PC-9 (cell line): ENCODE data around the gene SLC25A21. TPM values are rescaled to one million over a fixed set of nuclear protein-coding genes. Genes with fewer than 3 reads are reported as not detected.

Source experiments
- BruUV-seq: library from RNA; stranded (reverse); fragments of 400-500 nt; replicated peaks from 2 replicates; lab custom pipeline; 2021; lab: Mats Ljungman, UMichigan
- CTCF ChIA-PET: fragments of 300-600 bp; sonication (Branson Sonifier 250); formaldehyde crosslinking; loops from one replicate; lab custom pipeline; 2022; ENCODE audit warnings: antibody characterized with exemption; lab: Charles Lee
- POLR2A ChIA-PET: fragments of 300-600 bp; sonication (Branson Sonifier 250); formaldehyde crosslinking; loops from one replicate; lab custom pipeline; 2022; ENCODE audit warnings: antibody characterized with exemption; ENCODE audit not compliant: unreplicated experiment; lab: Charles Lee
- DNase-seq, 2 experiments: peaks; one replicate each; pipeline versions ENCODE4 v3.0.0 to v3.0.0-alpha.2; 2015 to 2022; ENCODE audit warnings: mixed read lengths in 1 of 2
- H2AFZ ChIP-seq: fragments of 200-600 bp; sonication (generic); 2 replicates; pipeline ENCODE4 v1.8.1; 2017; ENCODE audit warnings: antibody characterized with exemption
- H3F3A ChIP-seq: fragments of 200-600 bp; sonication (generic); 2 replicates; pipeline ENCODE4 v1.8.1; 2017; ENCODE audit warnings: antibody characterized with exemption, mild to moderate bottlenecking, low read depth; ENCODE audit not compliant: insufficient read depth
- H3K27ac ChIP-seq: fragments of 200-600 bp; sonication (generic); 2 replicates; pipeline ENCODE4 v1.6.1; 2016; ENCODE audit warnings: mixed run types
- H3K27me3 ChIP-seq: fragments of 200-600 bp; sonication (generic); 2 replicates; pipeline ENCODE4 v1.6.1; 2016; ENCODE audit warnings: low read depth, mixed run types; ENCODE audit not compliant: insufficient read depth
- H3K36me3 ChIP-seq: fragments of 200-600 bp; sonication (generic); 2 replicates; pipeline ENCODE4 v1.6.1; 2016; ENCODE audit warnings: low read depth, mixed run types
- H3K4me1 ChIP-seq: fragments of 200-600 bp; sonication (generic); replicated peaks from 2 replicates; pipeline ENCODE4 v1.6.1; 2016; ENCODE audit warnings: mixed run types; ENCODE audit not compliant: insufficient read depth
- H3K4me2 ChIP-seq: fragments of 200-600 bp; sonication (generic); 2 replicates; pipeline ENCODE4 v1.6.1; 2017; ENCODE audit warnings: mixed run types
- H3K4me3 ChIP-seq: fragments of 200-600 bp; sonication (generic); 2 replicates; pipeline ENCODE4 v1.6.1; 2016; ENCODE audit warnings: mixed run types
- H3K79me2 ChIP-seq: fragments of 200-600 bp; sonication (generic); 2 replicates; pipeline ENCODE4 v1.6.1; 2017; ENCODE audit warnings: low read depth, mixed run types
- H3K9me2 ChIP-seq: fragments of 200-600 bp; sonication (generic); 2 replicates; pipeline ENCODE4 v1.8.1; 2017; ENCODE audit warnings: mild to moderate bottlenecking; ENCODE audit not compliant: insufficient read depth
- H3K9me3 ChIP-seq: fragments of 200-600 bp; sonication (generic); 2 replicates; pipeline ENCODE4 v1.8.1; 2016; ENCODE audit warnings: low read depth; ENCODE audit not compliant: insufficient read depth
- H4K20me1 ChIP-seq: fragments of 200-600 bp; sonication (generic); 2 replicates; pipeline ENCODE4 v1.8.1; 2017; ENCODE audit not compliant: insufficient read depth
- EZH2 ChIP-seq: fragments of 200-600 bp; sonication (generic); IDR thresholded peaks from 2 replicates; pipeline ENCODE4 v1.8.0; 2017; ENCODE audit warnings: antibody characterized with exemption, low read depth
- intact Hi-C: fragments of 100-400 bp; cut with micrococcal nuclease; formaldehyde crosslinking; loops from one replicate; pipeline ENCODE4 v1.10.0; 2022; ENCODE audit not compliant: unreplicated experiment
- total RNA-seq: library from RNA; stranded (reverse); gene quantifications from 2 replicates; pipeline ENCODE4 v1.2.3, GENCODE V29; 2021
- TF ChIP-seq, protein P1 (sequence below): fragments of 200-600 bp; sonication (generic); conservative IDR thresholded peaks from 2 replicates; pipeline ENCODE4 v1.6.1; 2017; ENCODE audit warnings: mixed run types, antibody characterized with exemption, mild to moderate bottlenecking, moderate library complexity

The SLC25A21 gene
- total RNA-seq, 1 experiment from 2014 or later, result 3.2 TPM

DNA sequence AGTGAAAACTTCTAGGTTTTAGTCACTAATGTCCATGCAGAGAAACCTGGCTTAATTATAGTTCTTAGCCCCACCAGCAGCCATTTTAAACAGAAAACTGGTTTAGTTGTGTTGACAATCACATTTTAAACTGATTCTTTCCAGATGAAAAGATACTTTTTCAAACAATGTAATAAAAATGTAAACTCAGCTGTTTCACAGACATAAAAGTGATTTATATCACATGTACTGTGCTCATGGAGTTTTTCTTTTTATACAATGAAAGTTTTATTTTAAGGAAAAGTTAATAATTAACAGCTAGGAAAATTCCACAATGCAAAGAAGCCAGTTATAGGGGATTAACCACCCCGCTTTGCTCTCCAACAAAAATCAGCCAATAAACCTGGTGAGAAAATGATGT lies 381.0 kb downstream of the SLC25A21 start:
- ChIA-PET CTCF (no interaction called here), POLR2A (no interaction called here)
- no peak overlapping the region for H3K27ac ChIP-seq
- no peaks in the 10 kb centered on the region for H3K79me2 ChIP-seq
- no peaks in the 10 kb centered on the region for H3F3A ChIP-seq
- no peaks in the 10 kb centered on the region for H3K9me2 ChIP-seq
- TF ChIP-seq, protein P1, sequence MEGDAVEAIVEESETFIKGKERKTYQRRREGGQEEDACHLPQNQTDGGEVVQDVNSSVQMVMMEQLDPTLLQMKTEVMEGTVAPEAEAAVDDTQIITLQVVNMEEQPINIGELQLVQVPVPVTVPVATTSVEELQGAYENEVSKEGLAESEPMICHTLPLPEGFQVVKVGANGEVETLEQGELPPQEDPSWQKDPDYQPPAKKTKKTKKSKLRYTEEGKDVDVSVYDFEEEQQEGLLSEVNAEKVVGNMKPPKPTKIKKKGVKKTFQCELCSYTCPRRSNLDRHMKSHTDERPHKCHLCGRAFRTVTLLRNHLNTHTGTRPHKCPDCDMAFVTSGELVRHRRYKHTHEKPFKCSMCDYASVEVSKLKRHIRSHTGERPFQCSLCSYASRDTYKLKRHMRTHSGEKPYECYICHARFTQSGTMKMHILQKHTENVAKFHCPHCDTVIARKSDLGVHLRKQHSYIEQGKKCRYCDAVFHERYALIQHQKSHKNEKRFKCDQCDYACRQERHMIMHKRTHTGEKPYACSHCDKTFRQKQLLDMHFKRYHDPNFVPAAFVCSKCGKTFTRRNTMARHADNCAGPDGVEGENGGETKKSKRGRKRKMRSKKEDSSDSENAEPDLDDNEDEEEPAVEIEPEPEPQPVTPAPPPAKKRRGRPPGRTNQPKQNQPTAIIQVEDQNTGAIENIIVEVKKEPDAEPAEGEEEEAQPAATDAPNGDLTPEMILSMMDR, result no peak
- no peak for TF ChIP-seq EZH2
- H4K20me1 ChIP-seq, result no peaks in the 10 kb centered on the region
- no TSS peak for BruUV-seq
- no peak for DNase-seq
- H3K4me1 ChIP-seq, result no peaks in the 10 kb centered on the region
- H3K27me3 ChIP-seq, result no peaks in the 10 kb centered on the region
- H2AFZ ChIP-seq, result no peak overlapping the region; the same call in 1 of the 2 replicates
- intact Hi-C loops, result no loop called here
- no peak overlapping the region for H3K4me2 ChIP-seq
- H3K4me3 ChIP-seq, result no peak overlapping the region
- H3K36me3 ChIP-seq, result no peaks in the 10 kb centered on the region
- H3K9me3 ChIP-seq, result no peaks in the 10 kb centered on the region

DNA sequence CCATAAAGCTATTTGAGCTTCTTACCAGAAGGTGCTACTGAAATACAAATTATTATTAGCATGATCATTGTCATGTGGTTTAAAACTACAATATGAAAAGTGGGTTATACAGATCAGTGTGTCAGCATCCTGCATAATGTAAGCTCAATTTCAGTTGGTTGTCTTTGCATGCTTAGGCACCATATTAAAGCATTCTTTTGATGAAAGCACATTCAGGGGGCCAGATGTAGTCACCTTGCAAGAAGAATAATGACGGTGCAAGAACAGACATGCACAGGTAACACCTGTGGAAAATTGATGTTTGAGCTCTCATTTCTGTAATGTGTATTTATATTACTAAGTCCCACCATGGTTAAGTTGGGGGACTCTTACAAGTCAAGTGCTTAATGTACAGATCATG lies 386.9 kb downstream of the SLC25A21 start:
- POLR2A ChIA-PET, result no interaction called here
- H3K27me3 ChIP-seq, result no peaks in the 10 kb centered on the region
- no peak overlapping the region for H3K4me3 ChIP-seq
- CTCF ChIA-PET, result interaction anchor here (0.7 kb wide), 1 partner anchor 496 kb away, joined by 3 read pairs; no protein-coding TSS in a partner anchor
- no peaks in the 10 kb centered on the region for H4K20me1 ChIP-seq
- intact Hi-C loops, result no loop called here
- H3K9me2 ChIP-seq, result no peaks in the 10 kb centered on the region
- 0 out of 2 replicates have a peak, but pooled peaks cover 4% of the 10 kb centered on the region for H3K9me3 ChIP-seq
- no peaks in the 10 kb centered on the region for H3K4me1 ChIP-seq
- H3K4me2 ChIP-seq, result no peak overlapping the region
- H2AFZ ChIP-seq, result no peak overlapping the region
- TF ChIP-seq, protein P1, result no peak
- TF ChIP-seq EZH2, result no peak
- H3K36me3 ChIP-seq, result no peaks in the 10 kb centered on the region
- no peak for DNase-seq
- no peaks in the 10 kb centered on the region for H3K79me2 ChIP-seq
- H3F3A ChIP-seq, result no peaks in the 10 kb centered on the region
- no peak overlapping the region for H3K27ac ChIP-seq
- BruUV-seq, result no TSS peak

DNA sequence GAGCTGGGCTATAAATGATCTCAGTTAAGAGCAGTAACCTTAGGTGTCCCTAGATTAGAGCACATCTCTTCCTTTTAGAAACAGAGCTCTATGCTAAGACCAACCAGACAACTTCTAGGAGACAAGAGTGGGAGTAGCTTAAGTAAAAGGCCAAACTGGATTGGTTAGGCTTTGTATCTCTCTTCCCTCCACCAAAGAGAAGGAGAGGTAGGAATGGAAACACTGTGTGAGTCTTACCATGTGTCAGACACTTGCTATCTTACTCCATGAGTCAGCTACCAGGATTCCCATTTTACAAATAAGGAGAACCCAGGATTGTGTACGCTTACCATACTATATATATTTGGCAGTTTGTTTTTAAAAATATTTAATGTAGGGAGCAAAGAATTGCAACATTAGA lies 387.9 kb downstream of the SLC25A21 start:
- no peaks in the 10 kb centered on the region for H3F3A ChIP-seq
- ChIA-PET POLR2A (no interaction called here), CTCF (no interaction called here)
- 0 out of 2 replicates have a peak, but pooled peaks cover 4% of the 10 kb centered on the region for H3K9me3 ChIP-seq
- no peaks in the 10 kb centered on the region for H3K36me3 ChIP-seq
- DNase-seq, result no peak
- intact Hi-C loops, result no loop called here
- H2AFZ ChIP-seq, result no peak overlapping the region
- no peaks in the 10 kb centered on the region for H3K4me1 ChIP-seq
- no peak overlapping the region for H3K27ac ChIP-seq
- H3K79me2 ChIP-seq, result no peaks in the 10 kb centered on the region
- H3K27me3 ChIP-seq, result no peaks in the 10 kb centered on the region
- H3K9me2 ChIP-seq, result no peaks in the 10 kb centered on the region
- BruUV-seq, result no TSS peak
- H3K4me2 ChIP-seq, result no peak overlapping the region
- H4K20me1 ChIP-seq, result no peaks in the 10 kb centered on the region
- no peak overlapping the region for H3K4me3 ChIP-seq
- no peak for TF ChIP-seq EZH2
- TF ChIP-seq, protein P1, result no peak
